Thyroid gland (tissue), 4 donors: ENCODE results near the gene MAN2A2.

Experiments used
- POLR2A ChIP-seq, 2 donors: fragments of 450-650 bp; IDR thresholded peaks; one replicate each; pipeline ENCODE4 v1.6.1; 2017; ENCODE audit warnings: antibody characterized with exemption in 2 of 2, mild to moderate bottlenecking in 2 of 2, moderate library complexity in 1 of 2
- TF ChIP-seq, protein P1 (sequence below), 6 experiments: fragments of 200-600 bp in 3 of 6; fragments of 450-650 bp in 3 of 6; sonication (generic) in 3 of 6; IDR thresholded peaks; one replicate each; pipeline ENCODE4 v1.5.1; 2016 to 2019; ENCODE audit warnings: antibody characterized with exemption in 6 of 6, mild to moderate bottlenecking in 2 of 6, inconsistent platforms in 1 of 6, moderate library complexity in 1 of 6

DNA sequence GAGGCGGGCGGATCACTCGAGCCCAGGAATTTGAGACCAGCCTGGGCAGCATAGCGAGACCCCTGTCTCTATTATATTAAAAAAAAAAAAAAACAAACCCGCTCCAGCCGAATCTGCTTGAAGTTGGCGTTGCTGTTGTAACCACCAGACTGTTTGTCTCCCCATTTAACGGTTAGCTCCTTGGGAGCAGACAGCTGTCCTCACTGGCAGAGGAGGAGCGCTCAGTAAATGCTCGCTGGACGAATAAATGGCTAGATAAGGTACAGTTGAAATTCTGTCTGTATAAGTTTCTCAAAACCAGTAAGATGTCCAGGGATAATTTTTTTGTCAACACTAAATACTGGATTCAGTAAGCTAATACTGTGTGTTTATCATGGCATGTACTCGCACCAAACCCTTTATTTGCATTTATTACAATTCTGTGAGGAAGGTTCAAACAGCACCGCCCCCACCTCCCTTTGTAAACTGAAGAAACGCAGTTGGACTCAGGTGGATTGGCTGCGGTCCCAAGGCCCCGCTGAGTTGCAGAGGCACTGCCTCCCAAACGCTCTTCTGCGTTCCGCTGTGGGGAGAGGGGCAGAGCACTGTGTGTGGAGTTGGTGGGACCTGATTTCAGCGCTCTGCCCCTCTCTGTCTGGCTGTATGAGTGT, 52.6 kb downstream of the MAN2A2 start:
- TF ChIP-seq, protein P1, sequence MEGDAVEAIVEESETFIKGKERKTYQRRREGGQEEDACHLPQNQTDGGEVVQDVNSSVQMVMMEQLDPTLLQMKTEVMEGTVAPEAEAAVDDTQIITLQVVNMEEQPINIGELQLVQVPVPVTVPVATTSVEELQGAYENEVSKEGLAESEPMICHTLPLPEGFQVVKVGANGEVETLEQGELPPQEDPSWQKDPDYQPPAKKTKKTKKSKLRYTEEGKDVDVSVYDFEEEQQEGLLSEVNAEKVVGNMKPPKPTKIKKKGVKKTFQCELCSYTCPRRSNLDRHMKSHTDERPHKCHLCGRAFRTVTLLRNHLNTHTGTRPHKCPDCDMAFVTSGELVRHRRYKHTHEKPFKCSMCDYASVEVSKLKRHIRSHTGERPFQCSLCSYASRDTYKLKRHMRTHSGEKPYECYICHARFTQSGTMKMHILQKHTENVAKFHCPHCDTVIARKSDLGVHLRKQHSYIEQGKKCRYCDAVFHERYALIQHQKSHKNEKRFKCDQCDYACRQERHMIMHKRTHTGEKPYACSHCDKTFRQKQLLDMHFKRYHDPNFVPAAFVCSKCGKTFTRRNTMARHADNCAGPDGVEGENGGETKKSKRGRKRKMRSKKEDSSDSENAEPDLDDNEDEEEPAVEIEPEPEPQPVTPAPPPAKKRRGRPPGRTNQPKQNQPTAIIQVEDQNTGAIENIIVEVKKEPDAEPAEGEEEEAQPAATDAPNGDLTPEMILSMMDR (IDR thresholded peaks at IDR 0.05), result no peak
- TF ChIP-seq POLR2A (IDR thresholded peaks at IDR 0.05), result no peak
